ENCODE data around the gene ITPKC. TPM values are rescaled to one million over a fixed set of nuclear protein-coding genes. Genes with fewer than 3 reads are reported as not detected.

The ITPKC gene
- total and polyA plus RNA-seq, 2 experiments from 2014 or later, result 5.3 to 12.6 TPM

DNA sequence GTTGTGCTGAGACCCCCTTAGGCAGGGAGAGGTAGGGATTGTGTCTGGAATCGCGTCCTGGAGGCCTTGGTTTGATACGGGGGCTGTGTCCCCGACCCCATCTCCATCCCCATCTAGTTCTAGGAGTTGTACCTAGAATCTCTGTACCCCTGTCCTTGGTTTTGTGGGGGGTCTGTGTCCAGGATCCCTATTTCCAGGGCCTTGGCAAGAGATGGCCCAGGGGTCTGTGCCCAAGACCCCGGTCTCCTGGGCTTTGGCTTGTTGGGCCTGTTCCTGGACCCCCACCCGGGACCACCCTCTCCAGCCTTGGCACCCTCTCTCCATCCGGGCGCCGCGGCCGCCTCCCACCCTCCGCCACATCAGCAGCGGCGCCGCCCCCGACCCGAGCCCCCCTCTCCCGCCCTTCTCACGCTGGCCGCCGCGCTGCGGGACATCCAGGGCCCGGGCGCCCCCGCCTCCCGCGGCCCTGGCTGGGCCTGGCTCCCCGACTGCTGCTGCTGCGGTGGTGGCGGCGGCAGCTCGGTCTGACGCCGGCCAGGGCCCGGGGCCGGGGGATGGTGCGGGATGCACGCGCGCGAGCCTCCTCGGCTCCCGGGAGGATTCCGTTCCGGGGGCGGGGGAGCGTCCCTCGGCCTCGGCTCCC is 26.7 kb upstream of the ITPKC start, which contains the start of gene NUMBL:
TSS of gene NUMBL (minus strand) at position 602 of the 643 bp plus-strand sequence. CDS start at position 434, 168 bp downstream.
- Mint-ChIP-seq H3K36me3 (ENCODE audit: low read depth) (peaks cover 17% of the 10 kb centered on the region), H3K4me3 (peak within 1 kb of the TSS; percentile 86), H3K9me3 (no peaks in the 10 kb centered on the region), H3K27me3 (ENCODE audit: insufficient read depth, low read depth, poor library complexity) (peaks cover 4% of the 10 kb centered on the region), H3K4me1 (peaks cover 17% of the 10 kb centered on the region), H3K27ac (peak within 1 kb of the TSS; percentile 100)
- Histone ChIP-seq H4K20me1 (replicated peaks; ENCODE audit: insufficient read depth) (peaks cover 8% of the 10 kb centered on the region), H3K4me3 (peak within 1 kb of the TSS; percentile 78), H3F3A (replicated peaks; ENCODE audit: low read depth) (no peaks in the 10 kb centered on the region; the same call in 1 of the 2 replicates), H3K36me3 (ENCODE audit: insufficient read depth) (no peaks in the 10 kb centered on the region), H3K27ac (ENCODE audit: low read depth) (peak within 1 kb of the TSS; percentile 99), H2AFZ (peak within 1 kb of the TSS; percentile 60; the same call in 1 of the 2 replicates), H3K9me2 (ENCODE audit: insufficient read depth) (no peaks in the 10 kb centered on the region), H3K79me2 (replicated peaks; ENCODE audit: insufficient read depth) (peaks cover 19% of the 10 kb centered on the region), H3K27me3 (ENCODE audit: insufficient read depth) (no peaks in the 10 kb centered on the region), H3K4me2 (peak within 1 kb of the TSS; percentile 94), H3K4me1 (ENCODE audit: insufficient read depth) (peaks cover 8% of the 10 kb centered on the region; the same call in 1 of the 2 replicates)
- no peak; the same call in 1 of the 2 replicates for TF ChIP-seq POLR2AphosphoS5 (IDR thresholded peaks at IDR 0.05; ENCODE audit: low read depth)
- no peak for TF ChIP-seq ZNF462 (CRISPR knock-in tag; IDR thresholded peaks at IDR 0.05)
- no peak for TF ChIP-seq ZNF114 (CRISPR knock-in tag; IDR thresholded peaks at IDR 0.05)
- no peak for TF ChIP-seq CTCF (conservative IDR thresholded peaks at IDR 0.05; ENCODE audit: low read depth in 2 of 2)
- TF ChIP-seq NANOG (IDR thresholded peaks at IDR 0.05; ENCODE audit: borderline replicate concordance), result no peak
- no peak for TF ChIP-seq REST (IDR thresholded peaks at IDR 0.05; ENCODE audit: unreplicated experiment)
- no peak for TF ChIP-seq EZH2phosphoT487 (IDR thresholded peaks at IDR 0.05; ENCODE audit: unreplicated experiment)
- no peak for DNase-seq (ENCODE audit: low spot score)
- peak; percentile 45 for ATAC-seq

Measured in GM23338 (cell line).